K562 (cell line): Measurements from ENCODE around the gene AKNA. TPM values are rescaled to one million over a fixed set of nuclear protein-coding genes. Genes with fewer than 3 reads are reported as not detected.

Experiments
- ATAC-seq: fragments of 200-7000 bp; cut with Tn5 transposase; 3 replicates; pipeline ENCODE4 v1.9.1; 2020; ENCODE audit warnings: moderate library complexity
- BruUV-seq: library from RNA; stranded (reverse); fragments of 400-500 nt; replicated peaks from 2 replicates; lab custom pipeline; 2021; lab: Mats Ljungman, UMichigan
- CTCF ChIA-PET: fragments of 300-600 bp; formaldehyde crosslinking; extraction: SDS; loops from one replicate; lab custom pipeline; 2021; ENCODE audit warnings: low intra/inter-chr PET ratio; lab: Yijun Ruan, JAX
- POLR2A ChIA-PET: fragments of 300-600, 350-650 bp; sonication (Branson Sonifier 250); formaldehyde crosslinking; extraction: SDS; loops from one replicate; lab custom pipeline; 2021; ENCODE audit warnings: antibody characterized with exemption, inconsistent platforms; lab: Yijun Ruan, JAX
- DNase-seq, 4 experiments: peaks; one replicate each; pipeline versions ENCODE4 v3.0.0 to v3.0.0-alpha.2; 2011 to 2018; ENCODE audit warnings: low spot score in 3 of 4, mixed read lengths in 3 of 4; ENCODE audit errors: extremely low read depth in 1 of 4
- FAIRE-seq: peaks from 2 replicates; lab custom pipeline; 2011; peaks lifted over from hg19 to GRCh38; lab: Jason Lieb, UNC
- H2AFZ ChIP-seq: 2 replicates; pipeline ENCODE4 v1.6.0; 2011; ENCODE audit warnings: low read depth, low read length, control low read depth, inconsistent platforms
- H3K27ac ChIP-seq: fragments of 200-600 bp; 3 replicates; pipeline ENCODE4 v1.8.0; 2011; ENCODE audit warnings: low read depth, mild to moderate bottlenecking, control low read depth, inconsistent platforms, low read length, moderate library complexity, mixed read lengths; ENCODE audit errors: extremely low read depth
- H3K27me3 ChIP-seq, 2 experiments: fragments of 300-600 bp in 1 of 2; 2 replicates in 1 of 2; 3 replicates in 1 of 2; pipeline versions ENCODE4 v1.6.0 to v1.8.0; 2011; ENCODE audit warnings: inconsistent platforms in 2 of 2, low read length in 2 of 2, mild to moderate bottlenecking in 1 of 2, mixed read lengths in 1 of 2, moderate library complexity in 1 of 2; ENCODE audit not compliant: control insufficient read depth in 2 of 2, insufficient read depth in 2 of 2
- H3K36me3 ChIP-seq: fragments of 300-600 bp; 3 replicates; pipeline ENCODE4 v1.8.0; 2011; ENCODE audit warnings: mild to moderate bottlenecking, low read length, inconsistent platforms; ENCODE audit not compliant: control insufficient read depth, insufficient read depth
- H3K4me1 ChIP-seq, 2 experiments: fragments of 200-600 bp in 1 of 2; replicated peaks in 1 of 2; 2 replicates in 1 of 2; 3 replicates in 1 of 2; pipeline versions ENCODE4 v1.5.1 to v1.8.0; 2011; ENCODE audit warnings: inconsistent platforms in 2 of 2, low read length in 2 of 2, mild to moderate bottlenecking in 1 of 2, mixed read lengths in 1 of 2, moderate library complexity in 1 of 2; ENCODE audit not compliant: control insufficient read depth in 2 of 2, insufficient read depth in 2 of 2
- H3K4me2 ChIP-seq: 2 replicates; pipeline ENCODE4 v1.6.1; 2011; ENCODE audit warnings: low read length, control low read depth, inconsistent platforms, mixed read lengths; ENCODE audit not compliant: insufficient read depth
- H3K4me3 ChIP-seq: fragments of 200-600 bp; sonication (generic), shearing (Covaris generic); 2 replicates; pipeline ENCODE4 v1.5.1; 2016; ENCODE audit warnings: control low read depth, inconsistent platforms
- H3K79me2 ChIP-seq: fragments of 200-600 bp; 3 replicates; pipeline ENCODE4 v1.8.0; 2011; ENCODE audit warnings: low read length, inconsistent platforms; ENCODE audit not compliant: control insufficient read depth, insufficient read depth
- H3K9ac ChIP-seq, 2 experiments: 2 replicates each; pipeline versions ENCODE4 v1.6.0 to v1.6.1; 2011; ENCODE audit warnings: low read depth in 2 of 2, low read length in 2 of 2, control low read depth in 1 of 2, inconsistent platforms in 1 of 2, mild to moderate bottlenecking in 1 of 2, mixed read lengths in 1 of 2; ENCODE audit not compliant: insufficient read depth in 1 of 2
- H3K9me1 ChIP-seq: one replicate; pipeline ENCODE4 v1.6.0; 2011; ENCODE audit warnings: inconsistent platforms, mild to moderate bottlenecking, low read length, moderate library complexity; ENCODE audit not compliant: control insufficient read depth, insufficient read depth
- H3K9me3 ChIP-seq: replicated peaks from 2 replicates; pipeline ENCODE4 v1.5.1; 2011; ENCODE audit warnings: low read depth, low read length, inconsistent platforms; ENCODE audit not compliant: control insufficient read depth, insufficient read depth
- H4K20me1 ChIP-seq: replicated peaks from 2 replicates; pipeline ENCODE4 v1.6.1; 2011; ENCODE audit warnings: low read length, inconsistent platforms, mixed read lengths; ENCODE audit not compliant: control insufficient read depth, insufficient read depth
- DDX20 ChIP-seq: fragments of 450-650 bp; IDR thresholded peaks from 2 replicates; pipeline ENCODE4 v1.6.1; 2016; ENCODE audit warnings: missing genetic modification characterization, low read depth, mild to moderate bottlenecking, missing compliant biosample characterization, moderate library complexity
- E2F3 ChIP-seq: fragments of 250-450 bp; sonication (Bioruptor Pico); IDR thresholded peaks from 2 replicates; pipeline ENCODE4 v1.4.0; 2020; ENCODE audit warnings: mild to moderate bottlenecking
- HCFC1 ChIP-seq: IDR thresholded peaks from 2 replicates; pipeline ENCODE4 v1.6.1; 2012; ENCODE audit warnings: low read depth, low read length, improper control_type of control experiment
- HDAC1 ChIP-seq, 2 experiments: fragments of 450-650 bp; IDR thresholded peaks; 2 replicates each; pipeline ENCODE4 v1.6.1; 2016 to 2017; ENCODE audit warnings: inconsistent platforms in 1 of 2, mild to moderate bottlenecking in 1 of 2, moderate library complexity in 1 of 2
- HDAC3 ChIP-seq: fragments of 450-650 bp; IDR thresholded peaks from 2 replicates; pipeline ENCODE4 v1.6.1; 2018; ENCODE audit warnings: borderline replicate concordance, mild to moderate bottlenecking, moderate library complexity; ENCODE audit not compliant: partially characterized antibody
- HDGF ChIP-seq: fragments of 450-650 bp; IDR thresholded peaks from 2 replicates; pipeline ENCODE4 v1.6.1; 2016
- HOMEZ ChIP-seq: fragments of 250-450 bp; sonication (Bioruptor Pico); IDR thresholded peaks from 2 replicates; pipeline ENCODE4 v1.4.0; 2020; ENCODE audit warnings: mild to moderate bottlenecking, moderate library complexity
- POLR2B ChIP-seq: fragments of 450-650 bp; IDR thresholded peaks from 2 replicates; pipeline ENCODE4 v1.6.1; 2018; ENCODE audit warnings: low read depth; ENCODE audit not compliant: partially characterized antibody
- RBM17 ChIP-seq: fragments of 200-400 bp; formaldehyde crosslinking; IDR thresholded peaks from 2 replicates; pipeline ENCODE4 v1.6.1; 2017; ENCODE audit warnings: low read depth, mild to moderate bottlenecking, low read length, borderline replicate concordance
- TCF15 ChIP-seq: fragments of 250-450 bp; sonication (Bioruptor Pico); IDR thresholded peaks from 2 replicates; pipeline ENCODE4 v1.8.0; 2022; ENCODE audit warnings: moderate library complexity, mild to moderate bottlenecking, inconsistent platforms
- ZHX1 ChIP-seq: fragments of 150-350 bp; conservative IDR thresholded peaks from 2 replicates; pipeline ENCODE4 v1.6.1; 2014; ENCODE audit warnings: low read length
- ZNF274 ChIP-seq: IDR thresholded peaks from 2 replicates; pipeline ENCODE4 v1.6.1; 2011; ENCODE audit warnings: low read depth, mild to moderate bottlenecking, low read length, moderate library complexity, borderline replicate concordance
- ZSCAN32 ChIP-seq: fragments of 450-650 bp; formaldehyde crosslinking; IDR thresholded peaks from 2 replicates; pipeline ENCODE4 v1.4.0; 2020; ENCODE audit warnings: mild to moderate bottlenecking, moderate library complexity
- WGBS: fragments of 100-300 bp; shearing (Covaris generic); methylation state at CpG from one replicate; pipeline ENCODE4 v1.1.6; 2016; ENCODE audit warnings: low coverage, mixed read lengths; ENCODE audit not compliant: insufficient coverage; ENCODE audit errors: missing lambda C conversion rate; 5-methylcytosine and 5-hydroxymethylcytosine counted together
- in situ Hi-C: fragments of 300-500 bp; cut with MboI; formaldehyde crosslinking; loops from 4 replicates; pipeline ENCODE4 v1.15.0; 2018; ENCODE audit warnings: inconsistent platforms, mixed read lengths
- intact Hi-C: fragments of 100-400 bp; cut with micrococcal nuclease; formaldehyde crosslinking; loops from 2 replicates; pipeline ENCODE4 v1.14.2; 2022
- polyA plus RNA-seq, 8 experiments: library from polyadenylated mRNA; depleted of rRNA in 4 of 8; stranded (reverse) in 5 of 8; unstranded in 3 of 8; fragments of >200 nt; fragmentation: Nextera tagmentation in 2 of 8; fragmentation: Illumina TruSeq in 1 of 8; extraction: Ambion mirVana in 2 of 8; extraction: Trizol in 1 of 8; gene quantifications; 2 replicates each; pipeline versions ENCODE4 v1.2.1 to v1.2.3, GENCODE V29; 2011 to 2014; ENCODE audit warnings: inconsistent platforms in 1 of 8, missing spikeins in 1 of 8
- total RNA-seq, 7 experiments: library from RNA; depleted of rRNA in 6 of 7; stranded (reverse); fragments of >200 nt in 6 of 7; fragmentation: Illumina TruSeq in 2 of 7; extraction: Trizol in 2 of 7; gene quantifications; 2 replicates each; pipeline versions ENCODE4 v1.2.1 to v1.2.3, GENCODE V29; 2011 to 2021; ENCODE audit warnings: low replicate concordance in 1 of 7
- TF ChIP-seq, protein P1 (sequence below): conservative IDR thresholded peaks from 2 replicates; pipeline ENCODE4 v1.6.1; 2011; ENCODE audit warnings: low read depth, mild to moderate bottlenecking, low read length; ENCODE audit not compliant: control insufficient read depth

Gene AKNA
- total and polyA plus RNA-seq, 9 of the 15 experiments (the other 6 are each of a cell fraction or from before 2014, with no cell fraction given), result 0.29 to 20.5 (median 3.9) TPM

DNA sequence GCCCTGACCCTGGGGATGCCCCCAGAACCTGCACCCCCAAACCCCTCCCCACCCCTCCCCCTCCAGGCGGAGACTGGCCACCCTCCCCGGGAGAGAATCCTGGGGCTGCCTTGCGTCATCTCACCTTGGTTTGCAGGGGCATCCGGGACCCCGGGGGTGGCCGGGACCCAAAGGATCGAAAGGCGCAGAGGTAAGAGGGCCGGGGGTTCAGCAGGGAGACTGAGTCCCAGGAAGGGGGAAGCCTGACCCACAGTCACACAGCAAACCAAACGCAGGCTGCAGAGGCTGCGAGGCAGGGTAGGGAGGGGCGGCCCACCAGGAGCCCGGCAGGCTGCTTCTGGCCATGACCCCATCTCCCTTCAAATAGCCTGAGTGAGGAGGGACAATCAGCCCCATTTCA lies 98.7 kb downstream of the AKNA start (continued):
- TF ChIP-seq TCF15 (no peak), E2F3 (CRISPR knock-in tag) (no peak), RBM17 (no peak), DDX20 (no peak), HDGF (no peak), HDAC3 (no peak)

DNA sequence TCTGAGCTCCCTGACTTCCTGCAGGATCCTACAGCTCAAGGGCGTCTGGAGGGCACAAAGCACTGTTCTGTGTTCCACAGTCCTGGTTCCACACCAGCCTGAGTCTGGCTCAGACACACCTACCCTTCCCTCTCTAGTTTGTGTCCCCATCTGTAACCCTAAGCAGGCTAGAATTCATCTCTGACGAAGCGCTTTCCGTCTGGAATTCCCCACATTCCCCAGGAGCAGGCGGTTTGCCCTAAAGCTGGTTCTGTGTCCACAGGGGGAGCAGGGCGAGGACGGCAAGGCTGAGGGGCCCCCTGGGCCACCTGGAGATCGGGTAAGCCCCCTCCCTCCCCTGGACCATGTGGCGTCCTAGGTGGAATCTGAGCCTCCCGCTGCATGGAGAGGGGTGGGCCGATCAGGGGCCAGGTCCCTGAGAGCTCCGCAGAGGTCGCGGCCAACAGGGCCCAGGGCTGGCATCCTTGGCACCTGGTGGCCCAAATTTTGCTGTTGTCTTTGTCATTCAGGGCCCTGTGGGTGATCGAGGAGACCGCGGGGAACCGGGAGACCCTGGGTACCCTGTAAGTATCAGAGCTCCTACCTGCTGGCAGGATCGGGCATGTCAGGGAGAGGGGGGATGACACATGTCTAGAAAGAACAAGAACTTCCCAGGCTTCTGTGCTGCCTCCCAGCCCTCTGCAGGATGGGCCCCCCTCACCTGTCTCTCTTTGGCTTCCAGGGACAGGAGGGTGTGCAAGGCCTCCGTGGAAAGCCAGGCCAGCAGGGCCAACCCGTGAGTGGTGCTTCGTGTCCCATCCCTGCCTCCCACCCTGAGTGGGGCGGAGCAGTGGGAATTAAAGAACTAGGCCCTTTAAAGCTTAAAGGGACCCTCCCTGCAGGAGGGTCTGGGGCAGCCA lies 99.3 kb downstream of the AKNA start:
- in situ Hi-C loops, result loop anchor here (10.0 kb wide), 3 partner anchors 134 to 604 kb away; partner anchors contain the start of gene COL27A1

More for the DNA sequence above, 99.3 kb downstream of the AKNA start:
- no TSS peak for BruUV-seq
- Histone ChIP-seq H3K36me3 (no peaks in the 10 kb centered on the region), H3K4me1 (peaks cover 0 to 4% of the 10 kb centered on the region in 2 experiments; a peak in 2 of 5 replicates), H3K4me2 (no peak overlapping the region), H3K9me1 (no peaks in the 10 kb centered on the region), H4K20me1 (peaks cover 6% of the 10 kb centered on the region; the same call in 1 of the 2 replicates), H3K9ac (no peak overlapping the region), H3K79me2 (no peaks in the 10 kb centered on the region), H2AFZ (no peak overlapping the region), H3K27me3 (peaks cover 0 to 45% of the 10 kb centered on the region in 2 experiments; a peak in 2 of 5 replicates), H3K4me3 (no peak overlapping the region), H3K27ac (no peak overlapping the region), H3K9me3 (no peaks in the 10 kb centered on the region)
- CTCF ChIA-PET, result no interaction called here
- ATAC-seq, result no peak
- DNase-seq, result no peak
- intact Hi-C loops, result no loop called here
- no peak for FAIRE-seq
- 6% methylated on average over 19 of the region's 23 CpGs for WGBS
- POLR2A ChIA-PET, result interaction anchor here (0.6 to 1.0 kb wide), 2 partner anchors 27 to 399 kb away, joined by 3 read pairs; no protein-coding TSS in a partner anchor
- TF ChIP-seq HCFC1, result no peak
- TF ChIP-seq HDAC1 (IDR thresholded peaks at IDR 0.05), result no peak
- TF ChIP-seq, protein P1, sequence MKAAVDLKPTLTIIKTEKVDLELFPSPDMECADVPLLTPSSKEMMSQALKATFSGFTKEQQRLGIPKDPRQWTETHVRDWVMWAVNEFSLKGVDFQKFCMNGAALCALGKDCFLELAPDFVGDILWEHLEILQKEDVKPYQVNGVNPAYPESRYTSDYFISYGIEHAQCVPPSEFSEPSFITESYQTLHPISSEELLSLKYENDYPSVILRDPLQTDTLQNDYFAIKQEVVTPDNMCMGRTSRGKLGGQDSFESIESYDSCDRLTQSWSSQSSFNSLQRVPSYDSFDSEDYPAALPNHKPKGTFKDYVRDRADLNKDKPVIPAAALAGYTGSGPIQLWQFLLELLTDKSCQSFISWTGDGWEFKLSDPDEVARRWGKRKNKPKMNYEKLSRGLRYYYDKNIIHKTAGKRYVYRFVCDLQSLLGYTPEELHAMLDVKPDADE, result no peak
- TF ChIP-seq ZHX1, result no peak
- no peak for TF ChIP-seq ZSCAN32 (CRISPR knock-in tag)
- TF ChIP-seq HOMEZ (CRISPR knock-in tag), result no peak
- TF ChIP-seq POLR2B, result no peak
- no peak for TF ChIP-seq ZNF274
